ENCODE data around the gene MEGF6. TPM values are rescaled to one million over a fixed set of nuclear protein-coding genes. Genes with fewer than 3 reads are reported as not detected.

Gene MEGF6, protein sequence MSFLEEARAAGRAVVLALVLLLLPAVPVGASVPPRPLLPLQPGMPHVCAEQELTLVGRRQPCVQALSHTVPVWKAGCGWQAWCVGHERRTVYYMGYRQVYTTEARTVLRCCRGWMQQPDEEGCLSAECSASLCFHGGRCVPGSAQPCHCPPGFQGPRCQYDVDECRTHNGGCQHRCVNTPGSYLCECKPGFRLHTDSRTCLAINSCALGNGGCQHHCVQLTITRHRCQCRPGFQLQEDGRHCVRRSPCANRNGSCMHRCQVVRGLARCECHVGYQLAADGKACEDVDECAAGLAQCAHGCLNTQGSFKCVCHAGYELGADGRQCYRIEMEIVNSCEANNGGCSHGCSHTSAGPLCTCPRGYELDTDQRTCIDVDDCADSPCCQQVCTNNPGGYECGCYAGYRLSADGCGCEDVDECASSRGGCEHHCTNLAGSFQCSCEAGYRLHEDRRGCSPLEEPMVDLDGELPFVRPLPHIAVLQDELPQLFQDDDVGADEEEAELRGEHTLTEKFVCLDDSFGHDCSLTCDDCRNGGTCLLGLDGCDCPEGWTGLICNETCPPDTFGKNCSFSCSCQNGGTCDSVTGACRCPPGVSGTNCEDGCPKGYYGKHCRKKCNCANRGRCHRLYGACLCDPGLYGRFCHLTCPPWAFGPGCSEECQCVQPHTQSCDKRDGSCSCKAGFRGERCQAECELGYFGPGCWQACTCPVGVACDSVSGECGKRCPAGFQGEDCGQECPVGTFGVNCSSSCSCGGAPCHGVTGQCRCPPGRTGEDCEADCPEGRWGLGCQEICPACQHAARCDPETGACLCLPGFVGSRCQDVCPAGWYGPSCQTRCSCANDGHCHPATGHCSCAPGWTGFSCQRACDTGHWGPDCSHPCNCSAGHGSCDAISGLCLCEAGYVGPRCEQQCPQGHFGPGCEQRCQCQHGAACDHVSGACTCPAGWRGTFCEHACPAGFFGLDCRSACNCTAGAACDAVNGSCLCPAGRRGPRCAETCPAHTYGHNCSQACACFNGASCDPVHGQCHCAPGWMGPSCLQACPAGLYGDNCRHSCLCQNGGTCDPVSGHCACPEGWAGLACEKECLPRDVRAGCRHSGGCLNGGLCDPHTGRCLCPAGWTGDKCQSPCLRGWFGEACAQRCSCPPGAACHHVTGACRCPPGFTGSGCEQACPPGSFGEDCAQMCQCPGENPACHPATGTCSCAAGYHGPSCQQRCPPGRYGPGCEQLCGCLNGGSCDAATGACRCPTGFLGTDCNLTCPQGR (N-terminal part only)
- total RNA-seq (2021) = 19.9 and 21.3 TPM in 2 replicates
- long read RNA-seq, partial matches to known transcripts = 3 of 19 reads
- long read RNA-seq, other reads (novel, unspliced or antisense) = 13 of 19 reads

- TF ChIP-seq, protein P1, sequence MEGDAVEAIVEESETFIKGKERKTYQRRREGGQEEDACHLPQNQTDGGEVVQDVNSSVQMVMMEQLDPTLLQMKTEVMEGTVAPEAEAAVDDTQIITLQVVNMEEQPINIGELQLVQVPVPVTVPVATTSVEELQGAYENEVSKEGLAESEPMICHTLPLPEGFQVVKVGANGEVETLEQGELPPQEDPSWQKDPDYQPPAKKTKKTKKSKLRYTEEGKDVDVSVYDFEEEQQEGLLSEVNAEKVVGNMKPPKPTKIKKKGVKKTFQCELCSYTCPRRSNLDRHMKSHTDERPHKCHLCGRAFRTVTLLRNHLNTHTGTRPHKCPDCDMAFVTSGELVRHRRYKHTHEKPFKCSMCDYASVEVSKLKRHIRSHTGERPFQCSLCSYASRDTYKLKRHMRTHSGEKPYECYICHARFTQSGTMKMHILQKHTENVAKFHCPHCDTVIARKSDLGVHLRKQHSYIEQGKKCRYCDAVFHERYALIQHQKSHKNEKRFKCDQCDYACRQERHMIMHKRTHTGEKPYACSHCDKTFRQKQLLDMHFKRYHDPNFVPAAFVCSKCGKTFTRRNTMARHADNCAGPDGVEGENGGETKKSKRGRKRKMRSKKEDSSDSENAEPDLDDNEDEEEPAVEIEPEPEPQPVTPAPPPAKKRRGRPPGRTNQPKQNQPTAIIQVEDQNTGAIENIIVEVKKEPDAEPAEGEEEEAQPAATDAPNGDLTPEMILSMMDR (conservative IDR thresholded peaks at IDR 0.05) = no peak
- H3K9me3 ChIP-seq (ENCODE audit: control insufficient read depth, low read depth, low read length) = no peaks in the 10 kb centered on the region
- H3K27ac ChIP-seq (ENCODE audit: insufficient read length, low read depth, low read length) = no peak within 1 kb of the TSS
- peak within 1 kb of the TSS; percentile 49 for H3K14ac ChIP-seq (ENCODE audit: insufficient read depth, low read length)
- Mint-ChIP-seq H3K9me3 (no peaks in the 10 kb centered on the region; a peak in 1 of 5 replicates), H3K36me3 (ENCODE audit: insufficient read depth in 1 of 3, low read depth in 3 of 3) (no peaks in the 10 kb centered on the region; a peak in 1 of 7 replicates), H3K27me3 (ENCODE audit: low read depth) (peaks cover 24% of the 10 kb centered on the region), H3K27ac (peak within 1 kb of the TSS in 1 of 3 experiments; percentile 28; a peak in 1 of 7 replicates), H3K4me1 (peaks cover 36% of the 10 kb centered on the region in 2 experiments), H3K4me3 (peak within 1 kb of the TSS; percentile 75 to 91)
- H2BK120ac ChIP-seq (ENCODE audit: low read depth, low read length, poor library complexity, severe bottlenecking) = no peak within 1 kb of the TSS
- H3K23me2 ChIP-seq (ENCODE audit: insufficient read length, low read depth, low read length, poor library complexity, severe bottlenecking) = peaks cover 5% of the 10 kb centered on the region
- H3K79me2 ChIP-seq (ENCODE audit: insufficient read depth, low read length) = no peaks in the 10 kb centered on the region
- H2BK12ac ChIP-seq (ENCODE audit: insufficient read length, low read depth, low read length) = no peak within 1 kb of the TSS
- H4K5ac ChIP-seq (ENCODE audit: insufficient read length, low read depth, low read length) = no peak within 1 kb of the TSS
- H3K18ac ChIP-seq (ENCODE audit: insufficient read length, low read depth, low read length) = no peak within 1 kb of the TSS
- H2AFZ ChIP-seq (ENCODE audit: low read length) = no peak within 1 kb of the TSS
- no peak within 1 kb of the TSS for H2AK5ac ChIP-seq (ENCODE audit: insufficient read length, low read length)
- H3T11ph ChIP-seq (ENCODE audit: low read length) = no peak within 1 kb of the TSS
- H3K56ac ChIP-seq (ENCODE audit: insufficient read length, low read depth, low read length) = no peak within 1 kb of the TSS
- peak within 1 kb of the TSS; percentile 34 for H3K4me2 ChIP-seq (ENCODE audit: insufficient read depth, insufficient read length, low read length)
- no peak within 1 kb of the TSS for H3K23ac ChIP-seq (ENCODE audit: insufficient read length, low read depth, low read length)
- no peak within 1 kb of the TSS for H4K8ac ChIP-seq (replicated peaks; ENCODE audit: insufficient read length, low read depth, low read length)
- no peaks in the 10 kb centered on the region for H4K20me1 ChIP-seq (ENCODE audit: control insufficient read depth, insufficient read depth, insufficient read length)
- no peak within 1 kb of the TSS for H2BK20ac ChIP-seq (ENCODE audit: low read depth, low read length, poor library complexity, severe bottlenecking)
- H3K79me1 ChIP-seq (ENCODE audit: insufficient read depth, low read depth, low read length, poor library complexity, severe bottlenecking) = no peaks in the 10 kb centered on the region
- WGBS (ENCODE audit: extremely low coverage, insufficient read length, low lambda C conversion rate) = no CpG with 5 or more reads among the region's 87 CpGs
- no peak within 1 kb of the TSS for H2BK5ac ChIP-seq (ENCODE audit: insufficient read length, low read length)
- H2BK15ac ChIP-seq (ENCODE audit: low read depth, low read length) = no peak within 1 kb of the TSS
- H3K4ac ChIP-seq (ENCODE audit: low read depth, low read length) = no peak within 1 kb of the TSS
- H3K27me3 ChIP-seq (ENCODE audit: insufficient read depth, low read length) = no peaks in the 10 kb centered on the region; the same call in 1 of the 2 replicates
- no peaks in the 10 kb centered on the region; the same call in 1 of the 2 replicates for H3K4me1 ChIP-seq (ENCODE audit: insufficient read depth, low read length)
- H3K9ac ChIP-seq (ENCODE audit: extremely low read depth, insufficient read length, low read length) = no peak within 1 kb of the TSS
- DNase-seq = peak; percentile 98
- no peak within 1 kb of the TSS for H4K91ac ChIP-seq (ENCODE audit: insufficient read length, low read depth, low read length)
These were observed at the start of gene MEGF6 for GRCh38 chr1:3611170-3612019. Gene MEGF6 (minus strand): TSS chr1:3611508. CDS start chr1:3611268, 240 bp downstream.
